ENCODE results near the gene ZNF12. TPM values are rescaled to one million over a fixed set of nuclear protein-coding genes. Genes with fewer than 3 reads are reported as not detected.

ZNF12 gene
- total RNA-seq, 1 donor from 2014 or later, result 36.6 TPM

DNA sequence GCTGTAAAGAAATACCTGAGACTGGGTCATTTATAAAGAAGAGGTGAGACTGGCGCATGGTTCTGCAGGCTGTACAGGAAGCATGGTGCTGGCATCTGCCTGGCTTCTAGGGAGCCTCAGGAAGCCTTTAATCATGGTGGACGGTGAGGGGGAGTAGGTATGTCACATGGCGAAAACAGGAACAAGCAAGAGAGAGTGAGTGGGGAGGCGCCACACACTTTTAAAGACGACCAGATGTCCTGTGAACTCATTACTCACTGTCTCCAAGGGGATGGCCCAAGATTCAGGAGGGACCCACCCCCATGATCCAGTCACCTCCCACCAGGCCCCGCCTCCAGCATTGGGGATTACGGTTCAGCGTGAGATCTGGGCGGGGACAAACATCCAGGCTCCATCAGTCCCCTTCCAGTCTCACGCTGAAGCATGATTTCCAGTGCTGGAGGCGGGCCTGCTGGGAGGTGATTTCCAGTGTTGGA, 66.5 kb downstream of the ZNF12 start:
- Histone ChIP-seq H3K27me3 (no peaks in the 10 kb centered on the region), H3K4me2 (no peak overlapping the region), H3K27ac (no peak overlapping the region), H3K4me3 (no peak overlapping the region), H4K20me1 (ENCODE audit: low read depth) (peaks cover 10% of the 10 kb centered on the region), H3K79me2 (ENCODE audit: low read depth) (peaks cover 16% of the 10 kb centered on the region), H3K9me3 (ENCODE audit: low read depth) (no peaks in the 10 kb centered on the region), H3K9ac (no peak overlapping the region), H3F3A (ENCODE audit: low read depth) (peaks cover 10% of the 10 kb centered on the region), H2AFZ (replicated peaks) (no peak overlapping the region), H3K36me3 (no peaks in the 10 kb centered on the region), H3K4me1 (peaks cover 8% of the 10 kb centered on the region)
- Mint-ChIP-seq H3K9me3 (no peaks in the 10 kb centered on the region), H3K4me3 (peak overlapping the region; percentile 67), H3K27ac (peak overlapping the region; percentile 57), H3K27me3 (ENCODE audit: insufficient read depth, low read depth) (peaks cover 6% of the 10 kb centered on the region), H3K36me3 (peaks cover 21% of the 10 kb centered on the region), H3K4me1 (peaks cover 19% of the 10 kb centered on the region)
- TF ChIP-seq EZH2phosphoT487 (IDR thresholded peaks at IDR 0.05) (no peak), EZH2 (IDR thresholded peaks at IDR 0.05) (no peak), CTCF (IDR thresholded peaks at IDR 0.05) (no peak)
- DNase-seq (ENCODE audit: low spot score), result peak; percentile 75

GRCh38 chr7:6639627-6640026, 67.1 kb downstream of the ZNF12 start:
- Histone ChIP-seq H3K9me3 (ENCODE audit: low read depth) (no peaks in the 10 kb centered on the region), H3K36me3 (no peaks in the 10 kb centered on the region), H3K27me3 (no peaks in the 10 kb centered on the region), H4K20me1 (ENCODE audit: low read depth) (peaks cover 10% of the 10 kb centered on the region), H3F3A (ENCODE audit: low read depth) (peaks cover 12% of the 10 kb centered on the region), H3K4me1 (peaks cover 8% of the 10 kb centered on the region), H3K27ac (no peak overlapping the region), H2AFZ (replicated peaks) (no peak overlapping the region), H3K79me2 (ENCODE audit: low read depth) (peaks cover 16% of the 10 kb centered on the region), H3K4me2 (no peak overlapping the region), H3K4me3 (no peak overlapping the region), H3K9ac (no peak overlapping the region)
- H3K27ac Mint-ChIP-seq, result peak overlapping the region; percentile 69
- H3K4me1 Mint-ChIP-seq, result peaks cover 19% of the 10 kb centered on the region
- peaks cover 21% of the 10 kb centered on the region for H3K36me3 Mint-ChIP-seq
- H3K4me3 Mint-ChIP-seq, result peak overlapping the region; percentile 89
- TF ChIP-seq EZH2phosphoT487 (IDR thresholded peaks at IDR 0.05) (no peak), CTCF (IDR thresholded peaks at IDR 0.05) (no peak), EZH2 (IDR thresholded peaks at IDR 0.05) (no peak)
- no peak for DNase-seq (ENCODE audit: low spot score)
- peaks cover 6% of the 10 kb centered on the region for H3K27me3 Mint-ChIP-seq (ENCODE audit: insufficient read depth, low read depth)
- no peaks in the 10 kb centered on the region for H3K9me3 Mint-ChIP-seq

DNA sequence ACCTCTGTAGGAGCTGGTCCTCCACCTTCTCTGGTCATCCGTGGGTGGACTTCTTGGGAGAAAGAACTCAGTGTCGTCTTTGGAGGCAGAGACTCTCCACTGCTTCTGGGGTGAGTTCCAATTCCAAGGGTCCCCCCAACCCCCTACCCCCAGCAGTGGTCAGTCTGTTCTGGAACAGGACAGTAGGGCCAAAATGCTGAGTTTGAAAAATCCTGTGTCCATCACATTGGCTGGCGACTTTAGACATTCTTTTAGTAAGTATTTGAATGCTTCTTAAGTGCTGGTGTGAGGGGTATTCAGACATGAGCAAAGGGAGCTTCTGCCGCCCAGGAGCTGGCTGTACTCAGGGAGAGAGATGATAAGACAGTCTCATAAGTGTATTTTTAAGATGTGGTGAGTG, 67.7 kb downstream of the ZNF12 start:
- DNase-seq (ENCODE audit: low spot score), result no peak
- peaks cover 8% of the 10 kb centered on the region for H3K4me1 ChIP-seq
- no peak overlapping the region for H3K9ac ChIP-seq
- H3K27me3 ChIP-seq, result no peaks in the 10 kb centered on the region
- H3K9me3 ChIP-seq (ENCODE audit: low read depth), result no peaks in the 10 kb centered on the region
- H3K27ac Mint-ChIP-seq, result no peak overlapping the region
- H3K79me2 ChIP-seq (ENCODE audit: low read depth), result peaks cover 16% of the 10 kb centered on the region
- H3K36me3 ChIP-seq, result no peaks in the 10 kb centered on the region
- peaks cover 12% of the 10 kb centered on the region for H3F3A ChIP-seq (ENCODE audit: low read depth)
- no peak overlapping the region for H3K4me2 ChIP-seq
- H3K4me3 ChIP-seq, result no peak overlapping the region
- peaks cover 19% of the 10 kb centered on the region for H3K4me1 Mint-ChIP-seq
- H3K4me3 Mint-ChIP-seq, result peak overlapping the region; percentile 89
- no peak overlapping the region for H2AFZ ChIP-seq (replicated peaks)
- H3K36me3 Mint-ChIP-seq, result peaks cover 20% of the 10 kb centered on the region
- TF ChIP-seq CTCF (IDR thresholded peaks at IDR 0.05) (no peak), EZH2phosphoT487 (IDR thresholded peaks at IDR 0.05) (no peak), EZH2 (IDR thresholded peaks at IDR 0.05) (no peak)
- no peak overlapping the region for H3K27ac ChIP-seq
- H4K20me1 ChIP-seq (ENCODE audit: low read depth), result peaks cover 10% of the 10 kb centered on the region
- no peaks in the 10 kb centered on the region for H3K9me3 Mint-ChIP-seq
- H3K27me3 Mint-ChIP-seq (ENCODE audit: insufficient read depth, low read depth), result peaks cover 6% of the 10 kb centered on the region

Other genes starting within 250 kb of the ZNF12 start
- 73.4 and 87.6 TPM in 2 replicates for gene KDELR2, start 222.8 kb downstream of the ZNF12 start, total RNA-seq (ENCODE audit: low replicate concordance)
- 0.31 TPM in 1 of 2 replicates, not detected in the other for gene GRID2IP, start 155.5 kb downstream of the ZNF12 start, total RNA-seq (ENCODE audit: low replicate concordance)
- gene ZDHHC4, start 129.5 kb downstream of the ZNF12 start, total RNA-seq (ENCODE audit: low replicate concordance), result 75.9 and 102 TPM in 2 replicates
- gene INTS15, start 116.9 kb downstream of the ZNF12 start, total RNA-seq (ENCODE audit: low replicate concordance), result 13.7 and 24.1 TPM in 2 replicates
- 6.2 and 8.2 TPM in 2 replicates for gene ZNF853, start 91.3 kb downstream of the ZNF12 start, total RNA-seq (ENCODE audit: low replicate concordance)
- 2.2 and 21.6 TPM in 2 replicates for gene ZNF316, start 69.6 kb downstream of the ZNF12 start, total RNA-seq (ENCODE audit: low replicate concordance)
- gene RSPH10B2, start 47.2 kb upstream of the ZNF12 start, total RNA-seq (ENCODE audit: low replicate concordance), result 0.93 TPM in 1 of 2 replicates, not detected in the other
- gene CCZ1B, start 119.3 kb upstream of the ZNF12 start, total RNA-seq (ENCODE audit: low replicate concordance), result 27.6 and 39.5 TPM in 2 replicates